ENCODE measurements around the gene MYEF2. TPM values are rescaled to one million over a fixed set of nuclear protein-coding genes. Genes with fewer than 3 reads are reported as not detected.

Gene MYEF2
- total and polyA plus RNA-seq, 8 donors: 6.0 to 193 (median 22.5) TPM

- DNase-seq: peak in 1 of 2 donors; percentile 84
- Histone ChIP-seq H3K4me1 (peaks cover 0 to 24% (median 13%) of the 10 kb centered on the region in 4 donors), H3K36me3 (no peaks in the 10 kb centered on the region), H3K27ac (peak overlapping the region; percentile 69 to 95 (median 83)), H3K9me3 (no peaks in the 10 kb centered on the region), H3K4me3 (peak overlapping the region; percentile 61 to 76 (median 72)), H3K27me3 (peaks cover 0 to 10% (median 2%) of the 10 kb centered on the region in 3 donors)
- TF ChIP-seq POLR2AphosphoS5 (IDR thresholded peaks at IDR 0.05): no peak
- TF ChIP-seq EP300 (IDR thresholded peaks at IDR 0.05): no peak
- no peak for TF ChIP-seq CTCF (IDR thresholded peaks at IDR 0.05)
- TF ChIP-seq POLR2A (IDR thresholded peaks at IDR 0.05): no peak
- 1 to 5% (median 1%) methylated on average over 10 of the region's 10 CpGs for WGBS, 5 donors
- intact Hi-C loops (cut with DNase I; ENCODE audit: low total_unique reads): no loop called here
These were observed 721 bp downstream of the MYEF2 start for GRCh38 chr15:48177383-48177765.

DNA sequence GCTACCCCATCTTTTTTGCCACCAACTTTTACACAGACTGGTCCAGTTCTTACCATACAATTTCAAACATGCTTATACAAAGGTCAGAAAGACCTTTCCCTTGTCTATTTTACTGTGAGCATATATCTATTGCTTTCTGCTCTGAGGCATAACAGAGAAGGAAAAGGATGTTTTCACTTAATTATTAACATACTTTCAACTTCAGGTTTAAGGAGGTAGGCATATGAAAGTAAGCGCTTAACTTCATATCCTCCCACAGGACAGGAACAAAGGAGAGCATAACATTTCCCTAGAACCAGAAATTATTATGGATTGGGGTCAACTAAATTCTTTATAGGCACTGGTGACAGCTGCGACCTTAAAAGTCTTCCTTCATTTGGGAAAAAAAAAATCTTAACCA, 1.1 kb downstream of the MYEF2 start:
- no peak for DNase-seq
- TF ChIP-seq EP300 (IDR thresholded peaks at IDR 0.05) (no peak), POLR2AphosphoS5 (IDR thresholded peaks at IDR 0.05) (no peak), CTCF (IDR thresholded peaks at IDR 0.05) (no peak), POLR2A (IDR thresholded peaks at IDR 0.05) (no peak)
- Histone ChIP-seq H3K4me1 (peaks cover 0 to 24% (median 13%) of the 10 kb centered on the region in 4 donors), H3K4me3 (peak overlapping the region; percentile 61 to 76 (median 72)), H3K36me3 (no peaks in the 10 kb centered on the region), H3K27ac (peak overlapping the region in 4 of 5 donors; percentile 78 to 95 (median 87)), H3K9me3 (no peaks in the 10 kb centered on the region), H3K27me3 (peaks cover 0 to 10% (median 0%) of the 10 kb centered on the region in 3 donors)
- intact Hi-C loops (cut with DNase I; ENCODE audit: low total_unique reads): no loop called here
- 42 to 67% (median 58%) methylated on average over 2 of the region's 2 CpGs for WGBS, 5 donors

GRCh38 chr15:48176112-48176511, 2.0 kb downstream of the MYEF2 start:
- 76 to 95% (median 83%) methylated on average over 4 of the region's 4 CpGs for WGBS, 5 donors
- Histone ChIP-seq H3K36me3 (no peaks in the 10 kb centered on the region), H3K27ac (peak overlapping the region in 3 of 5 donors; percentile 83 to 95 (median 91)), H3K9me3 (no peaks in the 10 kb centered on the region), H3K4me3 (no peak overlapping the region), H3K27me3 (peaks cover 0 to 10% (median 0%) of the 10 kb centered on the region in 3 donors), H3K4me1 (peaks cover 0 to 24% (median 13%) of the 10 kb centered on the region in 4 donors)
- TF ChIP-seq POLR2AphosphoS5 (IDR thresholded peaks at IDR 0.05): no peak
- no peak for TF ChIP-seq POLR2A (IDR thresholded peaks at IDR 0.05)
- no peak for TF ChIP-seq CTCF (IDR thresholded peaks at IDR 0.05)
- no peak for TF ChIP-seq EP300 (IDR thresholded peaks at IDR 0.05)
- DNase-seq: no peak
- intact Hi-C loops (cut with DNase I; ENCODE audit: low total_unique reads): no loop called here

- Histone ChIP-seq H3K4me1 (peaks cover 0 to 24% (median 13%) of the 10 kb centered on the region in 4 donors), H3K27ac (no peak overlapping the region), H3K4me3 (no peak overlapping the region), H3K36me3 (no peaks in the 10 kb centered on the region), H3K9me3 (no peaks in the 10 kb centered on the region), H3K27me3 (peaks cover 0 to 10% (median 0%) of the 10 kb centered on the region in 3 donors)
- DNase-seq: no peak
- TF ChIP-seq POLR2AphosphoS5 (IDR thresholded peaks at IDR 0.05) (no peak), CTCF (IDR thresholded peaks at IDR 0.05) (no peak), POLR2A (IDR thresholded peaks at IDR 0.05) (no peak)
- 94 to 99% (median 97%) methylated on average over 3 of the region's 3 CpGs for WGBS, 5 donors
- intact Hi-C loops (cut with DNase I; ENCODE audit: low total_unique reads): no loop called here
These were observed 3.0 kb downstream of the MYEF2 start for GRCh38 chr15:48175126-48175525.
